NCI-H1105 (cell line): ENCODE data around the gene PIGN.
"Not testable (repeated sequence)": the region's sequence is repeated elsewhere in the genome, so short reads cannot be mapped to it uniquely, and the experiment has no call there.

Experiments
- DNase-seq: peaks from one replicate; lab custom pipeline; 2025; lab: John Stamatoyannopoulos, UW

The PIGN gene

GRCh38 chr18:62177271-62177670 is 9.6 kb downstream of the PIGN start:
- no peak for DNase-seq

- no peak for DNase-seq
Measured at GRCh38 chr18:62175521-62175920, 11.3 kb downstream of the PIGN start.

DNA sequence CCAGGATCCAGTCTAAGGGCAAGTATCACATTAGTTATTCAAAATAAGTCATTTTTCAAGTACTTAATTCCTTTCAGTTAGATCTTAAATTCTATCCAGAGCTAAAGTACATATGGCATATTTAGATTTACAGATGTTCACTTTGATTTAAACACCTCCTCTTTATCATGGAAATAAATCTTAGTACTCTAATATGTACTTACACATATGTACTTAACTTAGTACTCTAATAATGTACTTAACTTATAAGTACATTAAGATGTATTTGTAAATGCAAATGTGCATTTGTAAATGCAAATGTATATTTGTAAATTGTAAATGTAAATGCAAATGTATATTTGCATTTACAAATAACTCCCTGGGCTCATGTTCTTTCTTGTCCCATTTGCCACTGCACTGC is 14.6 kb downstream of the PIGN start:
- DNase-seq, result no peak

DNA sequence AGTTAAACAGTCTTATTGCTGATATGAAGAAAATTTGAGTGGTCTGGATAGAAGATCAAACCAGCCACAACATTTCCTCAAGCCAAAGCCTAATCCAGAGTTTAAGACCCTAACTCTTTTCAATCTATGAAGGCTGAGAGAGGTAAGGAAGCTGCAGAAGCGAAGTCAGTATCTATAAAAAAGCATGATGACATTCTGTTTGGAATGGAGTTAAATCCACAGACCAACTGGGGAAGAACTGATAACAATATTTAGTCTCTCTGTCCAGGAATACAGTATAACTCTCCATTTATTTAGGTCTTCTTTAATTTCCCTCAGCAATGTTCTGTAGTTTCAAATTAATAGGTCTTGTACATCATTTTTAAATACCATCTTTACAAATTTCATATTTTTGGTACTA is 16.0 kb downstream of the PIGN start:
- DNase-seq, result no peak

GRCh38 chr18:62166524-62166923 is 20.3 kb downstream of the PIGN start:
- not testable (repeated sequence) for DNase-seq

GRCh38 chr18:62165583-62165982 is 21.3 kb downstream of the PIGN start:
- DNase-seq, result no peak

DNA sequence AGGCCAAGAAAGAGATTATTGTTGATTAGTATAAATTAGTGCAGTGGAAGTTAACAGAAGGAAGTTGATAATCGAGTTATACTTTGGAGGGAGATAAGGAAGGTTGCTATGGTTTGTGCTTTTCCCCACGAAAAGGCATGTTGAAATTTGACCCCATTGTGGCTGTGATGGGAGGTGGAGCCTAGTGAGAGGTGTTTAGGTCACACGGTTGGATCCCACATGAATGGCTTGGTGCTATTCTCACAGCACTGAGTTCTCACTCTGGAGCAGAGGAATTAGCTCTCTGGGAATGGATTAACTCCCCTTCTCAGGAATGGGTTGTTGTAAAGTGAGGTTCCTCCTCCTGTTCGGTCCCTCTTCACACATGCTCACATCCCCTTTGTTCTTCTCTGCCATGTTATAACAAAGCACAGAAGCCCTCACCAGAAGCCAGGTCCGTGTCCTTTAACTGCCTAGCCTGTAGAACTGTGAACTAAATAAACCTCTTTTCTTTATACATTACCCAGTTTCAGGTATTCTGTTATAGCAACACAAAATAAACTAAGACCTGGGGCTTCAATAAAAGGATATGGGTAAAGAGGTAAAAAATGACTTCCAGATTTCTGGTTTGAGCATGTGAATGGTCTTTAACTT is 21.9 kb downstream of the PIGN start:
- DNase-seq, result no peak

GRCh38 chr18:62164310-62164709 is 22.5 kb downstream of the PIGN start:
- no peak for DNase-seq

DNA sequence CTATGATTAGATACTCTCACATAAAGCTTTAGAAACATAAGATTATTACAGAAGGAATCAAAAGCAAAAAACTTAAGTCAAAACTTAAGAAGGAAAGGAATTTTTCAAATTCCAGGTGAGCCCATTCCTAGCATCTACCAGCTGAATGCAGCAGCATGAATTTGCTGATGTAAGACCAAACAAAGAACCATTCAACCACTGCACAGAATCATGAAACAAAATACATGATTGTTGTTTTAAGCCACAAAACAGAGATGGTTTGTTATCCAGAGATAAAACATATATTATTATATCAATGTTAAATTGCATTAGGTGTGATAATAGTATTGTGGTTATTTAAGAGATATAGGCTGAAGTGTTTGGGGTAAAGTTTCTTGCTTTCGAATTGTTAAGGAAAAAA is 29.0 kb downstream of the PIGN start:
- no peak for DNase-seq

GRCh38 chr18:62152844-62153243 is 34.0 kb downstream of the PIGN start:
- no peak for DNase-seq

DNA sequence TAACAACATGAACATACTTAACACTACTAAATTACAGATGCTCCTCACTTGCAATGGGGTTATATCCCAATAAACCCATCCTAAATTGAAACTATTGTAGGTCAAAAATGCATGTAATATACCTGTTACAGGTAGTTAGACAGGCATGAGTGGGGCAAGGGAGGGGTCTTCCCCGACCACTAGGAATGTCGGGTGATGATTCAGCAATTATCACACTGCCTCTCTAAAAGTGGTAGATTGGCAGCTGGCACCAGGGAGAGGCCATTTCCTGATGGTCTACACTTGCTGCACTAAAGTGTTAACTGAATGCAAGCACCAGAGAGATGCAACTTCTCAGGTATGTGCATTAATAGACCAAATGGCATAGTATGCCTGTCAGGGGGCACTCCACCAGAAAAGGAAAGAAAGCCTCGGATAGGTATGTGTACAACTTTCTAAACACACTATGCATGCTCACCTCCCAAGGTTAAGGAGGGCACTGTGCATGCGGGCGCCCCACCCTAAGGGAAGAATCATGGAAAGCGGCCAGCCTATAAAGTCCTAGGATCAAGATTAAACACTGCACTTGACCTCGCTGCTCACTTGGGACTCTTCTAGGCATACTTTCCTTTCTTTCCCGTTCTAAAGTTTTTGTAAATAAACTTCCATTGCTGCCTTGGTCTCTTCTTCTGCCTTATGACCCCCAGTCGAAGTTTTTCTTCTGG is 35.6 kb downstream of the PIGN start:
- no peak for DNase-seq

- no peak for DNase-seq
Measured at GRCh38 chr18:62144338-62144737, 42.5 kb downstream of the PIGN start.

- no peak for DNase-seq
Measured at GRCh38 chr18:62140259-62140658, 46.6 kb downstream of the PIGN start.

DNA sequence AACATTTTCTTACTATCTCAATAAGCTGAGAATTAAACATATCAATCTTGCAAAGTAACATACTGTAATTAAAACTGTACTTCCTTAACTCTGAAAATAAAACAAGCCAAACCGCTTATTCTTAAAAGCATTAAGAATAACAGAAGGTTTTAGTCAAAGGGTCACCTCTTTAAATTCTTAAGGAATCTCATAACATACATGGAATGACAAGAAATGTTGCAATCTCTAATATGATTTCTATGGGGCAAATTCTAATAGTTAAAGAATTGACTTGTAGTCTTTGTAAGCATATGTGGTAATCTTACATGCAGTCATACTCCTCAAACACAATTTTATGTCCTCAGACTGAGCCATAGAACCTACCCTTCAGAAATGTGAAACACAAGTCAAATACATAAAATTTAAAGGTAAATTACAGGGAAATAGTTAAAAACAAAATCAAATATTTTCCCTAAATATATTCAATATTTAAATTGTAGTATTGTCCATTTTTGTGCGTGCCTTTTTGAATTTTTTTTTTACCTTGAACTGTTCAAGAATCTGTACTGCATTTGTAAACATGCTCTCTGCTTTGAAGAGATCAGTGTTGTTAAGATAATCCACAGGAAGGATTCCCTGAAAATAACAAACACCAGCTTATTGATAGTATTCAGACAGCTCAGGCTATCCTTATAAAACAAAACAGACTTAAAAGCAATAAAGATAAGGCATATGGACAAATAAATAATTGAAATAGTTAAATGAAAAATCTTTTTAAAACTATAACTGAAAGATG is 48.2 kb downstream of the PIGN start:
- DNase-seq, result no peak

DNA sequence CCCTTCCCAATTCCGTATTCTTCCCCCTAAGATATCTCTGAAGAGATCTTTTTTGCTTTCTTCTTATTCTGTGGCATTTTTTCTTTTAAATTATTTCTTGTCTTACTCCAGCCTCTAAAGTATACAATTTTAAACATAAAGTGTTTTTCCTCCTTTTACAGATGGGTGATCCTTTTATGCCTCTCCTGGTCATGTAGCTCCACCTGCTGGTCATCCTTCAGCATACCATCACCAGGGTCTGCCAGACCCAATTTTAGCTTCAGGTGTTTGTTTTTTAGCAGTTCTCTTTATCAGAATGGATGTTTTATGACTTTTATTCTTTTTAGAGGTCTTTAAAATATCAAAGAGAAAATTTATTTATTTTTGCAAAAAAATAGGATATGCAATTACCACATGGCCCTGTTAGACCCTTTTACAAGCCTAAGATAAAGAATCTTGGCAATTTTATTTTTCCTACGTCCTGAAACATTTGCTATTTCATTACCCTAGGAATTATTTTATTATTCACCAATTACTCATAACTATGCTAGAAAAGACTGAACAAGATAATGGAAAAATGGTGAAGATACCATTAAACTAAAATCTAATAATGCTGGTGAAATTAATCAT is 55.5 kb downstream of the PIGN start:
- peak; percentile 14 for DNase-seq

DNA sequence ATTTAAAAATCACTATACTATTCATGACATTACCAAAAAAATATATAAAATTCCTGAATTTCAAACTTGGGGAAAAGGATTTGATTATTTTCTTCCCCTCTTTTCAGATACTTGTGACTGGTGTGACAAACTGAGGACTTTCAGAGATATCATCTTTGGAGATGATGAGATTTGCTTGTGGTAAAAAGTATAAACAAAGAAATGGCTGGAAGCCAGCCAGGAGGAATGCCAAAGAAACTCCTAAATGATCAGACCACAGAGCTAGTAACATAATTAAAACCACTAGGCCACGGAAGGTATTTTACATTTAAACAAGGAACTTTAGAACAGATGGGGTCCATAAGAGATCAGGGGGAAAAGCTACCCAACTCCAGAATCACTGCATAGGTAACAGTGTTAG is 58.7 kb downstream of the PIGN start:
- DNase-seq, result no peak

DNA sequence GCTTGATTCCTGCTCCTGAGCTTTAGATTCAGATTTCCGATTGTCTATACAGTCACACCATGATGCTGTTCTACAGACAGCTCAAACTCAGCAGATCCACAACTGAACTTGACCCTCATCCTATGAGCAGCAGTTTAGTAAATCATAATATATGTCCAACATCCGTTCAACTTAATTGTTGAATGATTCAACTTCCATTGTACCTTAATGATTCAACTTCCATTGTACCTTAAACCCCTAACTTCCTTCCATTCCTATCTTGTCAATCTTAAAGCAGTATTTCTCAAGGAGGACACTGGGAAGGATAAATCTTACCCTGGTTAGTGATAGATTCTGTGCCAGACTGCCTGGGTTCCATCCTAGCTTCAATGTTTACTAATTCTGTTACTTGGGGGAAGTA is 60.1 kb downstream of the PIGN start:
- no peak for DNase-seq

DNA sequence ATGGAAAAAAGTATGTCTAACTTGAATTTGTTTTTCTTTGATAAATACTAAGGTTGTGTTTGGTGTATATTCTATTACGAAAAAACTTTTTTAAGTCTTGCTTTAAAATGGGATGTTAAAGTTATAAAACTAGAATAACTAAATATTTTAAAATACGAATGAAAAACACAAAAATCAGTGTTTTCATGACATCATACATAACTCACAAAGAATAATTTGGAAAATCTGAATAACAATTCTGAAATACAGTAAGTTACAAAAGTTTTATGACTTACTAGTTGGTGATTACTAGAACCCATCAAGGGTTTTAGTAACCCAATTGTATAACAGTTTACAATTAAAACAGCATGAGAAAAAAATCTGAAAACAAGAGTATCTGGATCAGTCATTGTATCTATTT is 61.2 kb downstream of the PIGN start:
- no peak for DNase-seq

- no peak for DNase-seq
Measured at GRCh38 chr18:62122330-62122729, 64.5 kb downstream of the PIGN start.

GRCh38 chr18:62119884-62120283 is 67.0 kb downstream of the PIGN start:
- no peak for DNase-seq

- DNase-seq, result no peak
Measured at GRCh38 chr18:62118328-62118727, 68.5 kb downstream of the PIGN start.

GRCh38 chr18:62109676-62110075 is 77.2 kb downstream of the PIGN start:
- DNase-seq, result no peak

- DNase-seq, result no peak
Measured at GRCh38 chr18:62107881-62108280, 79.0 kb downstream of the PIGN start.
